ENCODE measurements around the gene ALDH3B2. TPM values are rescaled to one million over a fixed set of nuclear protein-coding genes. Genes with fewer than 3 reads are reported as not detected.

The ALDH3B2 gene
- total and polyA plus RNA-seq, 2 of the 8 experiments (the other 6 are each of a cell fraction or from before 2014, with no cell fraction given): not detected

DNA sequence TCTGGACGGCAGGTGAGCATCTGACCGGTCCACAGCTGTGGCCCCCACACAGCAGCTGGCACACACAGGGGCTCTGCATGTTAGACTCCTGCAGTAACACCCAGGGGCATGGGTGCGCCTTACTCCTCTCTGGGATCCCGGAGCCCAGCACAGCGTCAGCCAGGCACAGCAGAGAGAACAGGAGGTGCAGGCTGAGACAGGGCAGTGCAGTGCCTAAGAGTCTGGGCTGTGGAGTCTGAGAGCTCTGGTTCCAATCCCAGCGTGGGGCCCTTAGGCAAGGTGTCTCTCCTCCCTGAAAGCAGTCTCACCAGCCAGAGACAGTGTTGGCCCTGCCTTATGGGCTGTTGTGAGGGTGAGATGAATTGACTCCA is 47.0 kb downstream of the ALDH3B2 start:
- H2BK120ac ChIP-seq (replicated peaks; ENCODE audit: low read depth, low read length): no peak overlapping the region
- H2BK20ac ChIP-seq (ENCODE audit: low read length): no peak overlapping the region
- ChIA-PET POLR2A (ENCODE audit: partially characterized antibody) (interaction anchor here (0.8 to 11.7 kb wide), 9 partner anchors 10 to 159 kb away, joined by 3 to 194 read pairs (median 5); partner anchors contain the start of gene GSTP1), CTCF (ENCODE audit: partially characterized antibody) (interaction anchor here (1.0 to 10.1 kb wide), 7 partner anchors 11 to 86 kb away, joined by 3 to 117 read pairs (median 11); partner anchors contain the start of gene TBX10)
- no peak for FAIRE-seq
- no peak overlapping the region for H3K4me3 ChIP-seq (ENCODE audit: extremely low read depth in 1 of 4, insufficient read depth in 2 of 4, low read depth in 3 of 4, low read length in 4 of 4)
- peaks cover 0 to 25% (median 18%) of the 10 kb centered on the region in 4 experiments; a peak in 6 of 7 replicates for H3K4me1 ChIP-seq (replicated peaks in 1 of 4; ENCODE audit: control insufficient read depth in 3 of 4, insufficient read depth in 4 of 4, low read length in 3 of 4)
- H3K27ac ChIP-seq (ENCODE audit: low read depth, low read length): no peak overlapping the region
- peaks cover 0 to 7% (median 0%) of the 10 kb centered on the region in 4 experiments; a peak in 1 of 8 replicates for H3K36me3 ChIP-seq (ENCODE audit: control insufficient read depth in 2 of 4, insufficient read depth in 4 of 4, low read length in 3 of 4)
- H3K9me3 ChIP-seq (ENCODE audit: insufficient read depth in 2 of 2, low read depth in 1 of 2, low read length in 1 of 2): no peaks in the 10 kb centered on the region
- H3K27me3 ChIP-seq (replicated peaks in 1 of 4; ENCODE audit: control insufficient read depth in 3 of 4, extremely low read depth in 1 of 4, insufficient read depth in 3 of 4, low read length in 3 of 4): no peaks in the 10 kb centered on the region
- H4K8ac ChIP-seq (ENCODE audit: extremely low read depth, insufficient read depth, low read length): no peak overlapping the region
- no peaks in the 10 kb centered on the region for H3K79me1 ChIP-seq (ENCODE audit: low read depth, low read length)
- H3K9ac ChIP-seq (replicated peaks in 1 of 4; ENCODE audit: extremely low read depth in 1 of 4, low read depth in 3 of 4, low read length in 3 of 4): no peak overlapping the region; a peak in 1 of 7 replicates
- H2AK5ac ChIP-seq (ENCODE audit: low read depth, low read length): no peak overlapping the region
- H3K18ac ChIP-seq (ENCODE audit: extremely low read depth, low read length): no peak overlapping the region
- no peak overlapping the region for H4K91ac ChIP-seq (replicated peaks; ENCODE audit: insufficient read length, low read length)
- TF ChIP-seq CHD2 (IDR thresholded peaks at IDR 0.05; ENCODE audit: low read length) (no peak; the same call in 1 of the 2 replicates), POLR2AphosphoS5 (IDR thresholded peaks at IDR 0.05; ENCODE audit: low read depth, low read length) (peak; percentile 18; the same call in 1 of the 2 replicates), SUZ12 (IDR thresholded peaks at IDR 0.05; ENCODE audit: low read length) (no peak), ASH2L (IDR thresholded peaks at IDR 0.05; ENCODE audit: low read length) (no peak), BCL11A (IDR thresholded peaks at IDR 0.05; ENCODE audit: low read depth in 2 of 2, low read length in 2 of 2) (no peak), SIN3A (conservative IDR thresholded peaks at IDR 0.05 in 1 of 2, IDR thresholded peaks at IDR 0.05 in 1 of 2; ENCODE audit: low read depth in 1 of 2, low read length in 2 of 2) (no peak)
- TF ChIP-seq, protein P1, sequence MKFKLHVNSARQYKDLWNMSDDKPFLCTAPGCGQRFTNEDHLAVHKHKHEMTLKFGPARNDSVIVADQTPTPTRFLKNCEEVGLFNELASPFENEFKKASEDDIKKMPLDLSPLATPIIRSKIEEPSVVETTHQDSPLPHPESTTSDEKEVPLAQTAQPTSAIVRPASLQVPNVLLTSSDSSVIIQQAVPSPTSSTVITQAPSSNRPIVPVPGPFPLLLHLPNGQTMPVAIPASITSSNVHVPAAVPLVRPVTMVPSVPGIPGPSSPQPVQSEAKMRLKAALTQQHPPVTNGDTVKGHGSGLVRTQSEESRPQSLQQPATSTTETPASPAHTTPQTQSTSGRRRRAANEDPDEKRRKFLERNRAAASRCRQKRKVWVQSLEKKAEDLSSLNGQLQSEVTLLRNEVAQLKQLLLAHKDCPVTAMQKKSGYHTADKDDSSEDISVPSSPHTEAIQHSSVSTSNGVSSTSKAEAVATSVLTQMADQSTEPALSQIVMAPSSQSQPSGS (IDR thresholded peaks at IDR 0.05; ENCODE audit: low read length): no peak
- TF ChIP-seq, protein P2, sequence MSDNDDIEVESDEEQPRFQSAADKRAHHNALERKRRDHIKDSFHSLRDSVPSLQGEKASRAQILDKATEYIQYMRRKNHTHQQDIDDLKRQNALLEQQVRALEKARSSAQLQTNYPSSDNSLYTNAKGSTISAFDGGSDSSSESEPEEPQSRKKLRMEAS (IDR thresholded peaks at IDR 0.05): no peak
- DNase-seq (ENCODE audit: low read depth in 1 of 2, low spot score in 2 of 2): no peak
- H3K23me2 ChIP-seq (ENCODE audit: low read depth, low read length): peaks cover 2% of the 10 kb centered on the region; the same call in 1 of the 2 replicates
- no peak overlapping the region for H4K5ac ChIP-seq (ENCODE audit: insufficient read length, low read depth, low read length)
- H2BK12ac ChIP-seq (ENCODE audit: low read depth, low read length): no peak overlapping the region; the same call in 1 of the 2 replicates
- H3K56ac ChIP-seq (replicated peaks; ENCODE audit: insufficient read length, low read depth, low read length): no peak overlapping the region
- no peak overlapping the region for H3K4ac ChIP-seq (replicated peaks; ENCODE audit: insufficient read length, low read depth, low read length)
- no peak overlapping the region for H2BK15ac ChIP-seq (ENCODE audit: low read length)
- H3K4me2 ChIP-seq (ENCODE audit: insufficient read depth in 1 of 2, low read depth in 2 of 2, low read length in 2 of 2): no peak overlapping the region
- H2AFZ ChIP-seq (ENCODE audit: low read length): no peak overlapping the region
- H3K79me2 ChIP-seq (ENCODE audit: control insufficient read depth in 1 of 2, insufficient read depth in 2 of 2, low read length in 2 of 2): no peaks in the 10 kb centered on the region; a peak in 1 of 4 replicates
- H2BK5ac ChIP-seq (ENCODE audit: low read depth, low read length): peak overlapping the region; percentile 20; the same call in 1 of the 2 replicates
- H4K20me1 ChIP-seq (replicated peaks in 1 of 2; ENCODE audit: control insufficient read depth in 1 of 2, insufficient read depth in 2 of 2, low read length in 2 of 2): no peaks in the 10 kb centered on the region
- 72% methylated on average over 6 of the region's 6 CpGs; no CpG with 5 or more reads in 1 of the 2 experiments for WGBS, 2 experiments (ENCODE audit: extremely low coverage in 1 of 2, insufficient coverage in 1 of 2, insufficient read length in 1 of 2, insufficient replicate concordance in 2 of 2, low coverage in 1 of 2, low lambda C conversion rate in 2 of 2, missing lambda C conversion rate in 1 of 2)
- no peak overlapping the region for H3K23ac ChIP-seq (ENCODE audit: insufficient read length)
- H3K14ac ChIP-seq (ENCODE audit: insufficient read length): no peak overlapping the region

Data from H1 (cell line).